ENCODE results near the gene TOM1L1. TPM values are rescaled to one million over a fixed set of nuclear protein-coding genes. Genes with fewer than 3 reads are reported as not detected.
A peak's percentile ranks its signal among the peaks of the same experiment; 100 is the strongest.

TOM1L1 gene
- total RNA-seq = 85.7 TPM
- 57.7 TPM for polyA plus RNA-seq (ENCODE audit: insufficient read depth, low read depth, low replicate concordance)
- long read RNA-seq, donor 1, partial matches to known transcripts = 0 of 9 reads
- long read RNA-seq, donor 1, other reads (novel, unspliced or antisense) = 0 of 9 reads
- long read RNA-seq, donor 2, transcript TOM1L1-221 (16 exons, 2,507 nt) = major isoform, 7 of 73 reads
- long read RNA-seq, donor 2, partial matches to known transcripts = 31 of 73 reads
- long read RNA-seq, donor 2, other reads (novel, unspliced or antisense) = 27 of 73 reads
- long read RNA-seq, donor 3, transcript TOM1L1-221 (16 exons, 2,507 nt) = minor isoform, 5 of 97 reads
- long read RNA-seq, donor 3, transcript TOM1L1-220 (10 exons, 1,849 nt) = major isoform, 10 of 97 reads
- long read RNA-seq, donor 3, partial matches to known transcripts = 46 of 97 reads
- long read RNA-seq, donor 3, other reads (novel, unspliced or antisense) = 30 of 97 reads
- long read RNA-seq, donor 4, transcript TOM1L1-221 (16 exons, 2,507 nt) = major isoform, 8 of 86 reads
- long read RNA-seq, donor 4, partial matches to known transcripts = 35 of 86 reads
- long read RNA-seq, donor 4, other reads (novel, unspliced or antisense) = 37 of 86 reads
- long read RNA-seq, donor 5 = 0 reads
- long read RNA-seq, donor 6, transcript TOM1L1-221 (16 exons, 2,507 nt) = major isoform, 13 of 34 reads
- long read RNA-seq, donor 6, transcript TOM1L1-220 (10 exons, 1,849 nt) = minor isoform, 6 of 34 reads
- long read RNA-seq, donor 6, partial matches to known transcripts = 12 of 34 reads
- long read RNA-seq, donor 6, other reads (novel, unspliced or antisense) = 0 of 34 reads
- long read RNA-seq, donor 7, transcript TOM1L1-221 (16 exons, 2,507 nt) = major isoform, 20 of 58 reads
- long read RNA-seq, donor 7, partial matches to known transcripts = 3 of 58 reads
- long read RNA-seq, donor 7, other reads (novel, unspliced or antisense) = 29 of 58 reads
- long read RNA-seq, donor 8, partial matches to known transcripts = 27 of 56 reads
- long read RNA-seq, donor 8, other reads (novel, unspliced or antisense) = 24 of 56 reads
- long read RNA-seq, donor 9, partial matches to known transcripts = 0 of 2 reads
- long read RNA-seq, donor 9, other reads (novel, unspliced or antisense) = 0 of 2 reads
- long read RNA-seq, donor 10, transcript TOM1L1-221 (16 exons, 2,507 nt) = minor isoform, 5 of 16 reads
- long read RNA-seq, donor 10, transcript TOM1L1-220 (10 exons, 1,849 nt) = major isoform, 6 of 16 reads
- long read RNA-seq, donor 10, partial matches to known transcripts = 0 of 16 reads
- long read RNA-seq, donor 10, other reads (novel, unspliced or antisense) = 0 of 16 reads

- Histone ChIP-seq H3K9me3 (ENCODE audit: control insufficient read depth in 2 of 3, insufficient read depth in 1 of 3, low read length in 3 of 3) (no peaks in the 10 kb centered on the region), H3K9ac (ENCODE audit: low read length in 3 of 3) (peak within 1 kb of the TSS; percentile 70 to 80 (median 77)), H3K4me1 (ENCODE audit: control insufficient read depth in 2 of 3, insufficient read depth in 2 of 3, low read depth in 1 of 3, low read length in 3 of 3) (peaks cover 0 to 5% (median 4%) of the 10 kb centered on the region in 3 donors), H3K27ac (ENCODE audit: low read depth in 2 of 2, low read length in 2 of 2) (peak within 1 kb of the TSS in 1 of 2 donors; percentile 91), H3K27me3 (ENCODE audit: control insufficient read depth, insufficient read depth, low read length) (no peaks in the 10 kb centered on the region), H3K4me3 (ENCODE audit: low read length in 3 of 3) (peak within 1 kb of the TSS in 2 of 3 donors; percentile 39 to 72), H3K36me3 (ENCODE audit: control insufficient read depth in 2 of 3, insufficient read depth in 3 of 3, low read length in 3 of 3) (no peaks in the 10 kb centered on the region)
- peak; percentile 5 for TF ChIP-seq CTCF (IDR thresholded peaks at IDR 0.05; ENCODE audit: borderline replicate concordance, extremely low read depth, insufficient read depth)
- DNase-seq (peak; percentile 85 to 93 (median 91)), FAIRE-seq (no peak)
- intact Hi-C loops (cut with DNase I) = no loop called here
Measured at GRCh38 chr17:54900457-54901229, at the start of gene TOM1L1. Gene TOM1L1, plus strand, starts transcription at chr17:54900852. Its CDS starts 14 bp downstream, at chr17:54900866.

GRCh38 chr17:54859187-54859586 lies 41.5 kb upstream of the TOM1L1 start:
- Histone ChIP-seq H3K27me3 (ENCODE audit: control insufficient read depth, insufficient read depth, low read length) (no peaks in the 10 kb centered on the region), H3K9ac (ENCODE audit: low read length in 3 of 3) (no peak overlapping the region), H3K4me1 (ENCODE audit: control insufficient read depth in 2 of 3, insufficient read depth in 2 of 3, low read depth in 1 of 3, low read length in 3 of 3) (no peaks in the 10 kb centered on the region), H3K9me3 (ENCODE audit: control insufficient read depth in 2 of 3, insufficient read depth in 1 of 3, low read length in 3 of 3) (peaks cover 0 to 2% (median 0%) of the 10 kb centered on the region in 3 donors), H3K36me3 (ENCODE audit: control insufficient read depth in 2 of 3, insufficient read depth in 3 of 3, low read length in 3 of 3) (no peaks in the 10 kb centered on the region), H3K27ac (ENCODE audit: low read depth in 2 of 2, low read length in 2 of 2) (no peak overlapping the region), H3K4me3 (ENCODE audit: low read length in 3 of 3) (no peak overlapping the region)
- no peak for TF ChIP-seq CTCF (IDR thresholded peaks at IDR 0.05; ENCODE audit: borderline replicate concordance, extremely low read depth, insufficient read depth)
- FAIRE-seq (no peak), DNase-seq (no peak)
- intact Hi-C loops (cut with DNase I) = no loop called here

All from kidney (tissue), 22 donors.